SH-SY5Y (cell line): Measurements from ENCODE around the gene CEL.

Experiments
- GATA2 ChIP-seq: IDR thresholded peaks from 2 replicates; pipeline ENCODE4 v1.6.1; 2011; ENCODE audit warnings: mild to moderate bottlenecking, low read depth, low read length
- GATA3 ChIP-seq: IDR thresholded peaks from 2 replicates; pipeline ENCODE4 v1.6.1; 2011; ENCODE audit warnings: low read depth, mild to moderate bottlenecking, low read length, moderate library complexity

- TF ChIP-seq GATA3 (no peak), GATA2 (no peak)
Observed at GRCh38 chr9:133041958-133042357, 19.8 kb upstream of the CEL start.
